H9 (cell line): ENCODE data around the gene POC1B. TPM values are rescaled to one million over a fixed set of nuclear protein-coding genes. Genes with fewer than 3 reads are reported as not detected.

Experiments used
- DNase-seq: peaks from one replicate; pipeline ENCODE4 v3.0.0-alpha.2; 2017
- H2AFZ ChIP-seq: one replicate; pipeline ENCODE4 v1.6.1; 2013; ENCODE audit warnings: mild to moderate bottlenecking, low read length, control low read depth, moderate library complexity
- H2AK5ac ChIP-seq: 2 replicates; pipeline ENCODE4 v1.6.1; 2013; ENCODE audit warnings: low read length, control low read depth, mixed read lengths; ENCODE audit not compliant: insufficient read length
- H2BK120ac ChIP-seq: one replicate; pipeline ENCODE4 v1.6.1; 2013; ENCODE audit warnings: low read depth, mild to moderate bottlenecking, low read length, control low read depth, inconsistent platforms; ENCODE audit not compliant: poor library complexity, severe bottlenecking
- H2BK12ac ChIP-seq: 2 replicates; pipeline ENCODE4 v1.6.1; 2013; ENCODE audit warnings: low read length, control low read depth, mixed read lengths, low read depth; ENCODE audit not compliant: insufficient read length
- H2BK15ac ChIP-seq: 2 replicates; pipeline ENCODE4 v1.6.1; 2013; ENCODE audit warnings: low read depth, low read length, control low read depth
- H2BK20ac ChIP-seq: one replicate; pipeline ENCODE4 v1.6.1; 2013; ENCODE audit warnings: low read depth, mild to moderate bottlenecking, low read length, control low read depth, inconsistent platforms; ENCODE audit not compliant: poor library complexity, severe bottlenecking
- H2BK5ac ChIP-seq: 2 replicates; pipeline ENCODE4 v1.6.1; 2013; ENCODE audit warnings: low read length, control low read depth, mixed read lengths; ENCODE audit not compliant: insufficient read length
- H3K14ac ChIP-seq: 2 replicates; pipeline ENCODE4 v1.6.1; 2013; ENCODE audit warnings: low read length, control low read depth; ENCODE audit not compliant: insufficient read depth
- H3K18ac ChIP-seq: 2 replicates; pipeline ENCODE4 v1.6.1; 2013; ENCODE audit warnings: low read depth, mild to moderate bottlenecking, mixed read lengths, low read length, control low read depth; ENCODE audit not compliant: insufficient read length
- H3K23ac ChIP-seq: 2 replicates; pipeline ENCODE4 v1.6.1; 2013; ENCODE audit warnings: low read length, control low read depth, mixed read lengths, low read depth; ENCODE audit not compliant: insufficient read length
- H3K23me2 ChIP-seq: 2 replicates; pipeline ENCODE4 v1.6.1; 2013; ENCODE audit warnings: low read depth, mild to moderate bottlenecking, mixed read lengths, low read length, control low read depth; ENCODE audit not compliant: insufficient read length, poor library complexity, severe bottlenecking
- H3K27ac ChIP-seq: 2 replicates; pipeline ENCODE4 v1.5.1; 2013; ENCODE audit warnings: low read length, control low read depth, mixed read lengths, low read depth; ENCODE audit not compliant: insufficient read length
- H3K27me3 ChIP-seq: 2 replicates; pipeline ENCODE4 v1.6.1; 2013; ENCODE audit warnings: low read length, control low read depth, inconsistent platforms; ENCODE audit not compliant: insufficient read depth
- H3K4ac ChIP-seq: 2 replicates; pipeline ENCODE4 v1.6.1; 2013; ENCODE audit warnings: low read depth, mild to moderate bottlenecking, control low read depth, inconsistent platforms, low read length, moderate library complexity
- H3K4me1 ChIP-seq: 2 replicates; pipeline ENCODE4 v1.6.1; 2013; ENCODE audit warnings: low read length, control low read depth, inconsistent platforms; ENCODE audit not compliant: insufficient read depth
- H3K4me2 ChIP-seq: 2 replicates; pipeline ENCODE4 v1.6.1; 2013; ENCODE audit warnings: low read length, control low read depth, mixed read lengths; ENCODE audit not compliant: insufficient read length, insufficient read depth
- H3K56ac ChIP-seq: 2 replicates; pipeline ENCODE4 v1.6.1; 2013; ENCODE audit warnings: low read depth, mild to moderate bottlenecking, mixed read lengths, low read length, control low read depth; ENCODE audit not compliant: insufficient read length
- H3K79me1 ChIP-seq: 2 replicates; pipeline ENCODE4 v1.6.1; 2013; ENCODE audit warnings: low read depth, mild to moderate bottlenecking, moderate library complexity, low read length, control low read depth, inconsistent platforms; ENCODE audit not compliant: insufficient read depth, poor library complexity, severe bottlenecking
- H3K79me2 ChIP-seq: 2 replicates; pipeline ENCODE4 v1.6.1; 2013; ENCODE audit warnings: low read length, control low read depth, inconsistent platforms; ENCODE audit not compliant: insufficient read depth
- H3K9ac ChIP-seq: 2 replicates; pipeline ENCODE4 v1.6.1; 2013; ENCODE audit warnings: low read length, control low read depth, mixed read lengths; ENCODE audit not compliant: insufficient read length; ENCODE audit errors: extremely low read depth
- H3K9me3 ChIP-seq: one replicate; pipeline ENCODE4 v1.6.1; 2013; ENCODE audit warnings: low read depth, low read length, inconsistent platforms; ENCODE audit not compliant: control insufficient read depth
- H3T11ph ChIP-seq: one replicate; pipeline ENCODE4 v1.6.1; 2013; ENCODE audit warnings: mild to moderate bottlenecking, low read length, control low read depth, inconsistent platforms
- H4K20me1 ChIP-seq: one replicate; pipeline ENCODE4 v1.6.1; 2013; ENCODE audit not compliant: control insufficient read depth, insufficient read length, insufficient read depth
- H4K5ac ChIP-seq: 2 replicates; pipeline ENCODE4 v1.6.1; 2013; ENCODE audit warnings: low read depth, mild to moderate bottlenecking, mixed read lengths, low read length, control low read depth; ENCODE audit not compliant: insufficient read length
- H4K8ac ChIP-seq: replicated peaks from 2 replicates; pipeline ENCODE4 v1.6.1; 2013; ENCODE audit warnings: low read length, control low read depth, mixed read lengths, low read depth; ENCODE audit not compliant: insufficient read length
- H4K91ac ChIP-seq: 2 replicates; pipeline ENCODE4 v1.6.1; 2013; ENCODE audit warnings: low read depth, mild to moderate bottlenecking, moderate library complexity, mixed read lengths, low read length, control low read depth; ENCODE audit not compliant: insufficient read length
- H3K27ac Mint-ChIP-seq, 3 experiments: 2 replicates in 2 of 3; 3 replicates in 1 of 3; pipeline ENCODE4 v1.8.0; 2020 to 2021; ENCODE audit warnings: mixed read lengths in 3 of 3, mild to moderate bottlenecking in 1 of 3, moderate library complexity in 1 of 3
- H3K27me3 Mint-ChIP-seq: 2 replicates; pipeline ENCODE4 v1.8.0; 2021; ENCODE audit warnings: low read depth, mild to moderate bottlenecking, moderate library complexity, mixed read lengths
- H3K36me3 Mint-ChIP-seq, 3 experiments: 2 replicates in 2 of 3; 3 replicates in 1 of 3; pipeline ENCODE4 v1.8.0; 2020 to 2021; ENCODE audit warnings: low read depth in 3 of 3, mixed read lengths in 3 of 3; ENCODE audit not compliant: insufficient read depth in 1 of 3
- H3K4me1 Mint-ChIP-seq, 2 experiments: 2 replicates each; pipeline ENCODE4 v1.8.0; 2020; ENCODE audit warnings: mixed read lengths in 2 of 2
- H3K4me3 Mint-ChIP-seq, 2 experiments: 2 replicates in 1 of 2; 3 replicates in 1 of 2; pipeline ENCODE4 v1.8.0; 2020 to 2021; ENCODE audit warnings: mild to moderate bottlenecking in 2 of 2, mixed read lengths in 2 of 2, moderate library complexity in 1 of 2
- H3K9me3 Mint-ChIP-seq, 2 experiments: 2 replicates in 1 of 2; 3 replicates in 1 of 2; pipeline ENCODE4 v1.8.0; 2020; ENCODE audit warnings: mild to moderate bottlenecking in 2 of 2, mixed read lengths in 2 of 2, moderate library complexity in 1 of 2
- WGBS: extraction: QIAGEN DNeasy Blood & Tissue Kit; methylation state at CpG from one replicate; pipeline ENCODE4 v1.1.7; 2013; ENCODE audit warnings: missing lambda C conversion rate, low lambda C conversion rate, mixed read lengths; ENCODE audit not compliant: insufficient read length; ENCODE audit errors: extremely low coverage; 5-methylcytosine and 5-hydroxymethylcytosine counted together
- total RNA-seq: library from RNA; stranded (reverse); gene quantifications from 2 replicates; pipeline ENCODE4 v1.2.1, GENCODE V29; 2021
- TF ChIP-seq, protein P1 (sequence below): fragments of 200-600 bp; sonication (generic); conservative IDR thresholded peaks from 3 replicates; pipeline ENCODE4 v1.8.0; 2021; ENCODE audit warnings: antibody characterized with exemption, mild to moderate bottlenecking

POC1B gene
- total RNA-seq, 1 experiment from 2014 or later = 12.5 TPM

DNA sequence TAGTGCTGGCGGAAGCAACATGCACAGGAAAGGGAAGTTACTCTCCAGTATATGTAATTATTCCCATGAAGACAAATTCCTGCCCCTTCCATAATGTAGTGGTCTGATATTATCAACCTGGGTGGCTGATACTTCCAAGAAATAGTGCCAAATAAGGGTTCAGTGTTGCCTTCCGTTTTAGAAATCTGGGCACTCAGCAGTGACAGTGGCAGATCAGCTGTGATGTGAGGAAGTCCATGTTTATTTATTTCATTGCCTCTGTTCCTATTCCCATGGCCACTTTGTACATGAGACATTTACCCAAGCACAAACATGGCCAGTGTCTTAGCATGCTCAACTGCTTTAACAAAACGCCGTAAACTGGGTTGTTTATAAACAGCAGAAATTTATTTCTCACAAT lies 20.3 kb upstream of the POC1B start:
- TF ChIP-seq, protein P1, sequence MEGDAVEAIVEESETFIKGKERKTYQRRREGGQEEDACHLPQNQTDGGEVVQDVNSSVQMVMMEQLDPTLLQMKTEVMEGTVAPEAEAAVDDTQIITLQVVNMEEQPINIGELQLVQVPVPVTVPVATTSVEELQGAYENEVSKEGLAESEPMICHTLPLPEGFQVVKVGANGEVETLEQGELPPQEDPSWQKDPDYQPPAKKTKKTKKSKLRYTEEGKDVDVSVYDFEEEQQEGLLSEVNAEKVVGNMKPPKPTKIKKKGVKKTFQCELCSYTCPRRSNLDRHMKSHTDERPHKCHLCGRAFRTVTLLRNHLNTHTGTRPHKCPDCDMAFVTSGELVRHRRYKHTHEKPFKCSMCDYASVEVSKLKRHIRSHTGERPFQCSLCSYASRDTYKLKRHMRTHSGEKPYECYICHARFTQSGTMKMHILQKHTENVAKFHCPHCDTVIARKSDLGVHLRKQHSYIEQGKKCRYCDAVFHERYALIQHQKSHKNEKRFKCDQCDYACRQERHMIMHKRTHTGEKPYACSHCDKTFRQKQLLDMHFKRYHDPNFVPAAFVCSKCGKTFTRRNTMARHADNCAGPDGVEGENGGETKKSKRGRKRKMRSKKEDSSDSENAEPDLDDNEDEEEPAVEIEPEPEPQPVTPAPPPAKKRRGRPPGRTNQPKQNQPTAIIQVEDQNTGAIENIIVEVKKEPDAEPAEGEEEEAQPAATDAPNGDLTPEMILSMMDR = no peak
- Histone ChIP-seq H2AK5ac (no peak overlapping the region), H3K27ac (no peak overlapping the region), H3K18ac (no peak overlapping the region), H3K4me1 (no peaks in the 10 kb centered on the region), H2BK12ac (no peak overlapping the region), H3K4ac (no peak overlapping the region), H4K20me1 (no peaks in the 10 kb centered on the region), H3K4me2 (no peak overlapping the region), H3K14ac (no peak overlapping the region), H3K27me3 (no peaks in the 10 kb centered on the region), H2BK5ac (no peak overlapping the region), H4K5ac (no peak overlapping the region), H3K9me3 (no peaks in the 10 kb centered on the region), H3T11ph (no peak overlapping the region), H3K23ac (no peak overlapping the region), H4K8ac (no peak overlapping the region), H2BK15ac (no peak overlapping the region), H3K79me1 (no peaks in the 10 kb centered on the region), H2BK120ac (no peak overlapping the region), H3K9ac (no peak overlapping the region), H4K91ac (no peak overlapping the region), H2AFZ (no peak overlapping the region), H3K23me2 (no peaks in the 10 kb centered on the region), H3K79me2 (no peaks in the 10 kb centered on the region), H3K56ac (no peak overlapping the region), H2BK20ac (no peak overlapping the region)
- H3K4me1 Mint-ChIP-seq = peaks cover 17 to 19% of the 10 kb centered on the region in 2 experiments
- no peak for DNase-seq
- WGBS = no CpG with 5 or more reads among the region's 4 CpGs
- no peak overlapping the region for H3K27ac Mint-ChIP-seq
- H3K4me3 Mint-ChIP-seq = no peak overlapping the region
- no peaks in the 10 kb centered on the region for H3K36me3 Mint-ChIP-seq
- H3K9me3 Mint-ChIP-seq = no peaks in the 10 kb centered on the region
- H3K27me3 Mint-ChIP-seq = peaks cover 4% of the 10 kb centered on the region
